ENCODE measurements around the gene NANOS3.
"Not testable (repeated sequence)": the region's sequence is repeated elsewhere in the genome, so short reads cannot be mapped to it uniquely, and the experiment has no call there.

Gene NANOS3

DNA sequence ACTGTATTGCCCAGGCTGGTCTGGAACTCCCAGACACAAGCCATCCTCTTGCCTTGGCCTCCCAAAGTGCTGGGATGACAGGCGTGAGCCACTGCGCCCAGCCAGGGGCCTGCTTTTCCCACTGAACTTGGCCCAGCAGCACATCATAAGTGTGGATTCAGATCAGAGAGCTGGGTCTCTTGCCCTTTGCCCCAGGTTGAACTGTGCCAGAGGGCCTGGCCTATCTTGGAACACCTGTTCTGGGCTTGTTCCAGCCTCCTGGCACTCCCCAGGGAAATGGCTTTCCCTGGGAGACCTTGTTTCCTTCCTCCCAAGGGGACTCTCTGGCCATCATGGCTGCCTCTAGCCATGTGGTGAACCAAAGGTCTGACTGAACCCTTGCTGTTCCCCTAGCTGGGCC lies 32.5 kb downstream of the NANOS3 start:
- Mint-ChIP-seq H3K4me1 (peaks cover 26% of the 10 kb centered on the region), H3K27ac (no peak overlapping the region), H3K27me3 (no peaks in the 10 kb centered on the region), H3K9me3 (peaks cover 0 to 6% of the 10 kb centered on the region in 2 donors), H3K4me3 (no peak overlapping the region)
- ATAC-seq, result no peak
- DNase-seq, result no peak

DNA sequence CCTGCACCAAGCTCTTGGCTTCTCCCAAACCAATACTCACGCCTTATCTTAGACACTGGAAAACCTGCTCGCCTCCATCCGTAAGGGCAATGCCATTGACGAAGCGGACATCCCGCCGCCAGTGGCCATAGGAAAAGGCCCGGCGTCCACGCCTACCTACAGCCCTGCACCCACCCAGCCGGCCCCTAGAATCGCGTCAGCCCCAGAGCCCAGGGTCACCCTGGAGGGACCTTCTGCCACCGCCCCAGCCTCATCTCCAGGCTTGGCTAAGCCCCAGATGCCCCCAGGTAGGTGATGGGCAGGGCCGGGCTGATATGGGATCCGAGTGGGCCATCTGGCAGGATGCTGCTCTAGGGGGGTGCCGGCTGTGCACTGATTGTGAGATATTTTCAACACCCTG lies 36.4 kb downstream of the NANOS3 start:
- no peaks in the 10 kb centered on the region for H3K9me3 Mint-ChIP-seq
- peak overlapping the region in 1 of 2 donors; percentile 59 for H3K27ac Mint-ChIP-seq

DNA sequence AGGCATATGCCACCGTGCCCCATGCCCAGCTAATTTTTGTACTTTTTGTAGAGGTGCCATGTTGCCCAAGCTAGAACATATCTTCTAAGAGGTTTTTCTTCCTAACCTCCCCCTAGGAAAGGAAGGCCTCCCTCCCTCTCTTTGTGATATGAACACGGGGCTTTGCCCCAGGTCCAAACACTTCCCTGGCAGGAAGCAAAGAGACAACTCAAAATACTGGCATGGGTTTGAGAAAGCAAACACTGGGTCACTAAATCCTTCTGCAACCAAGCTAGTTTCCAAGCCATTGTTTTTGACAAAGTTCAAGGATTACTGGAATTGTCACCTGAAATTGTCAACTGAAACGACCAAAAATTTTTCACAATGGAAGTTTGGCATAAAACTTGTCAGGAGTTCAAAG lies 37.8 kb downstream of the NANOS3 start:
- ATAC-seq, result no peak
- Mint-ChIP-seq H3K4me3 (no peak overlapping the region), H3K27ac (peak overlapping the region in 1 of 2 donors; percentile 27), H3K9me3 (no peaks in the 10 kb centered on the region), H3K4me1 (no peaks in the 10 kb centered on the region), H3K27me3 (no peaks in the 10 kb centered on the region)
- DNase-seq, result no peak

More for the DNA sequence above, 36.4 kb downstream of the NANOS3 start:
- ATAC-seq, result no peak
- DNase-seq, result no peak
- Mint-ChIP-seq H3K4me1 (no peaks in the 10 kb centered on the region), H3K27me3 (no peaks in the 10 kb centered on the region), H3K4me3 (no peak overlapping the region)

DNA sequence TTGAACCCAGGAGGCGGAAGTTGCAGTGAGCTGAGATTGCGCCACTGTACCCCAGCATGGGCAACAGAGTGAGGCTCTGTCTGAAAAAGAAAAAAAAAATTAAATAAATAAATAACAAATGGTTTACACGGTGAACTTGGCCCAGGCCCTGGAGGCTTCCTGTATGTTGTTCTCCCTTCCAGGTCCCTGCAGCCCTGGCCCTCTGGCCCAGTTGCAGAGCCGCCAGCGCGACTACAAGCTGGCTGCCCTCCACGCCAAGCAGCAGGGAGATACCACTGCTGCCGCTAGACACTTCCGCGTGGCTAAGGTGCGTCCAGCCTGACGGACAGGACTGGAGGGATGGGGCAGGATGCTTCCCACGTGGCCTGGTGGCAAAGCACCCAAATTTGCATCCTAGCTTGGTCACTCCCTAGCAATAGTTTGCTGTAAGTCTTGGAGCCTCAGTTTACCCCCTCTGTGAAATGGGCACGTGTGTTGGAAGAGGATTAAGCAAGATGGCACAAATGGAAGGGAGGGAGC lies 41.0 kb downstream of the NANOS3 start:
- H3K4me1 Mint-ChIP-seq, result no peaks in the 10 kb centered on the region
- H3K9me3 Mint-ChIP-seq, result no peaks in the 10 kb centered on the region
- no peaks in the 10 kb centered on the region for H3K27me3 Mint-ChIP-seq
- H3K27ac Mint-ChIP-seq, result no peak overlapping the region
- DNase-seq (no peak), ATAC-seq (no peak)
- no peak overlapping the region for H3K4me3 Mint-ChIP-seq

DNA sequence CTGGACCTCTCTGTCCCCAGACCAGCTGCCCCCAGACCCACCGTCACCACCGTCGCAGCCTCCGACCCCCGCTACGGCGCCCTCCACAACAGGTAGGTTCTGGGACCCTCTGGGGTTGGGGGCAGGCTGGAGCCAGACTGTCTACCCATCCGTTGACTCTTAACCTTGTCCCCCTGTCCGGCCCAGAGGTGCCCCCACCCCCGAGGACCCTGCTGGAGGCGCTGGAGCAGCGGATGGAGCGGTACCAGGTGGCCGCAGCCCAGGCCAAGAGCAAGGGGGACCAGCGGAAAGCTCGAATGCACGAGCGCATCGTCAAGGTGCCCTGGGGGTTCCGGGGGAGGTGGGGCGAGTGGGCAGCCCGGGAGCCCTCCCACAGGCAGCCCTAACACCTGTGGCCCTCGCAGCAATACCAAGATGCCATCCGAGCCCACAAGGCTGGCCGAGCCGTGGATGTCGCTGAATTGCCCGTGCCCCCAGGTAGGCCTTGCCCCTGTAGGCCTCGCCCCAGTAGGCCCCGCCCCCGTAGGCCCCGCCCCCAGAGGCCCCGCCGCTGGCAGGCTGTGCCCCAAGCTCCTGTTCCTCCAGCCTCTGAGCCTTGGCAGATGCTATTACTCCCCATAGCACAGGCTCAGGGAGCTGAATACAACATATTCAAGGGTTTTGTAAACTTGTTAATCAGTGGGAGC lies 41.9 kb downstream of the NANOS3 start:
- no peaks in the 10 kb centered on the region for H3K27me3 Mint-ChIP-seq
- no peaks in the 10 kb centered on the region for H3K9me3 Mint-ChIP-seq
- no peaks in the 10 kb centered on the region for H3K4me1 Mint-ChIP-seq
- no peak for DNase-seq
- no peak for ATAC-seq
- H3K4me3 Mint-ChIP-seq, result no peak overlapping the region
- H3K27ac Mint-ChIP-seq, result no peak overlapping the region

DNA sequence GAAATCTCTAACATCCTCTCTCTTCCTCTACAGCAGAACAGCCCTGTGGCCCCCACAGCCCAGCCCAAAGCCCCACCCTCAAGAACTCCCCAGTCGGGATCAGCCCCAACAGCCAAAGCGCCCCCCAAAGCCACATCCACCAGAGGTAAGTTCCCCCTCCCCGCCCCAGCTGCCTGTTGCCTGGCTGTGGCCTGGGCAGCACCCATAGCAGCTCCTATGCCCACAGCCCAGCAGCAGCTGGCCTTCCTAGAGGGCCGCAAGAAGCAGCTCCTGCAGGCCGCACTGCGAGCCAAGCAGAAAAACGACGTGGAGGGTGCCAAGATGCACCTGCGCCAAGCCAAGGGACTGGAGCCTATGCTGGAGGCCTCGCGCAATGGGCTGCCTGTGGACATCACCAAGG lies 43.6 kb downstream of the NANOS3 start:
- DNase-seq (no peak), ATAC-seq (no peak)
- Mint-ChIP-seq H3K27ac (peak overlapping the region in 1 of 2 donors; percentile 12), H3K27me3 (no peaks in the 10 kb centered on the region), H3K9me3 (no peaks in the 10 kb centered on the region), H3K4me1 (no peaks in the 10 kb centered on the region), H3K4me3 (no peak overlapping the region)

DNA sequence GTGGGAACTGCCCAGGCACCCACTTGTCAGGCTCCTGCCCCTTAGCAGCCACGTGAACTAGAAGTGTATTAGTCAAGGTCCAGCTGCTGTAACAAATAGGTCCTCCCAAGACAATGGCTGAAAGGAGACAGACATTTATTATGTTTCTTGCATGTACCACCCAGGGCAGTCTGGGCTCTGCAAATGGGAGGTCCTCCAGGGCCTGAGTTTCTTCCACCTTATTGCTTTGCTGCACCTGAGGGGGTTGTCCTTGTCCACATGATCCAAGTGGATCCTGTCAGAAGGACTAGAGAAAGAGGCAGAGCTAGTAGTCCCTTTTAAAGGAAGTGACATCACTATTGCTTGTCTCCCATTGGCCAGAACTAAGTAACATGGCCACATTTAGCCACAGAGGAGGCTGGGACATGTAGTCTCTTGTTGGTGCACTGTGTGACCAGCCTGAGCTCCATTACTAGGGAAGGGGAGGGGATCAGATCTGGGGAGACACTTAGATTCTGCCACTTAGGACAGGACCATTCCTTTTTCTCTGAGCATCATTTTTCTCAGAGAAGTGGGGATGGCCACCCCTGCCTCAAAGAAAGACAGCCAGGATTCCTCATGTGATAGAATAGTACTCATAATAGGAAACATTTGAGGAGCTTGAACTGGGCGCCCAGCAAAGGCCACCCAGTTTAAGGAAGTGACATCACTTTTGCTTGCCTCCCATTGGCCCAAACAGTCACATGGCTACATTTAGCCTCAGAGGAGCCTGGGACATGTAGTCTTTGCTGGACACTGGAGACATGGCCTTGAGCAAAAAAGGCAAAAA lies 44.2 kb downstream of the NANOS3 start:
- peak; percentile 15 to 34 for DNase-seq
- ATAC-seq, result peak; percentile 90
- Mint-ChIP-seq H3K27me3 (no peaks in the 10 kb centered on the region), H3K4me1 (no peaks in the 10 kb centered on the region), H3K4me3 (no peak overlapping the region), H3K27ac (peak overlapping the region; percentile 5 to 19), H3K9me3 (no peaks in the 10 kb centered on the region)

DNA sequence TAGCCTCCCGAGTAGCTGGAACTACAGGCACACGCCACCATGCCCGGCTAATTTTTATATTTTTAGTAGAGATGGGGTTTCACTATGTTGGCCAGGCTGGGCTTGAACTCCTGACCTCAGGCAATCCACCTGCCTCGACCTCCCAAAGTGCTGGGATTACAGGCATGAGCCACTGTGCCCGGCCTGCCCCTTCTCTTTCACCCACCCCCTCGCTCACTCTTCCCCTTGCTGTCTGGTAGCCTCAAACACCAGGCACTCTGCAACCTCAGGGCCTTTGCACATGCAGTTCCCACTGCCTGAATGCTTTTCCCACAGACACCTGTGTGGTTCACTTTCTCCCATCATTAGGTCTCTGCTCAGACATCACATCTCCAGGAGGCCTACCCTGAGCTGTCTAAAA lies 45.2 kb downstream of the NANOS3 start:
- DNase-seq, ATAC-seq, H3K27ac Mint-ChIP-seq, H3K27me3 Mint-ChIP-seq, H3K9me3 Mint-ChIP-seq, H3K4me3 Mint-ChIP-seq, H3K4me1 Mint-ChIP-seq: not testable (repeated sequence)

DNA sequence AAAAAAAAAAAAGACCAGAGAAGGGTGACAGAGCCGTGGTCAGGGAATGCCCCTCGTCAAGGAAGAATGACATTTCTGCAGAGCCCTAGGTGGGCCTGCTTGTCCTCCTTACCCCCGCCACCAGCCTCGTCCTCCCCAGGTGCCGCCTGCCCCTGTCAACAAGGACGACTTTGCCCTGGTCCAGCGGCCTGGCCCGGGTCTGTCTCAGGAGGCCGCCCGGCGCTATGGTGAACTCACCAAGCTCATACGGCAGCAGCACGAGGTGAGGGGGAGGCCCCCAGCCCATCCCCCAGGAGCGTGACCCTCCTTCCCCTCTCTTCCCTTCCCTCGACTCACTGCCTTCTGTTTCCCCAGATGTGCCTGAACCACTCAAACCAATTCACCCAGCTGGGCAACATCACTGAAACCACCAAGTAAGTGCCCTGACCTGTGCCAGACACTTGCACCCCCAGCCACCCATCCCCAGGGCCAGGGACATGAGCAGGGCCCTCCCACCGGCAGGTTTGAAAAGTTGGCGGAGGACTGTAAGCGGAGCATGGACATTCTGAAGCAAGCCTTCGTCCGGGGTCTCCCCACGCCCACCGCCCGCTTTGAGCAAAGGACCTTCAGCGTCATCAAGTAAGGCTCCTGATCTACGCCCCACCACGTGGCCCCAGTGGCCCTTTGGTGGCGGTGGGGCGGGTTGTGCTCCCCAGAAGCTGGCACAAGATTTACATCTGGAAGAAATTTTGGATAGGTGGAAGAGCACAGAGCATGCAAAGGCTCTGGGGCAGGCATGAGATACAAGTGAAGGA lies 46.5 kb downstream of the NANOS3 start:
- no peak for DNase-seq
- Mint-ChIP-seq H3K27me3 (no peaks in the 10 kb centered on the region), H3K4me1 (no peaks in the 10 kb centered on the region), H3K27ac (no peak overlapping the region), H3K4me3 (no peak overlapping the region), H3K9me3 (no peaks in the 10 kb centered on the region)
- no peak for ATAC-seq

DNA sequence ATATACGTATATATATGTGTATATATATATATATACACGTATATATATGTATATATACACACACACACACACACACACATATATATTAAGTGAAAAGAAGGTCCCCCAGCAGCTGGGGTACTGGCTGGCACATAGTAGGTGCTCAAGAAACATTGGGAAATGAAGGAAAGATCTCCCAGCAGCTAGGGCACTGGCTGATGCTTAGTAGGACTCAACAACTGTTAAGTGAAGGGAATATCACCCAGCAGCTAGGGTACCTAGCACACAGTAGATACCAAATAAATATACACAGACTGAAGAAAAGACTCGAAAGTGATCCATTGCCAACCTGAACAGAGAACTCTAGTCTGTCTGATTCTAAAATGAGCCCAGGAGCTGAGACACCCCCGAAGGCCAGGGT lies 49.1 kb downstream of the NANOS3 start:
- no peak overlapping the region for H3K4me3 Mint-ChIP-seq
- peak overlapping the region in 1 of 2 donors; percentile 69 for H3K27ac Mint-ChIP-seq

DNA sequence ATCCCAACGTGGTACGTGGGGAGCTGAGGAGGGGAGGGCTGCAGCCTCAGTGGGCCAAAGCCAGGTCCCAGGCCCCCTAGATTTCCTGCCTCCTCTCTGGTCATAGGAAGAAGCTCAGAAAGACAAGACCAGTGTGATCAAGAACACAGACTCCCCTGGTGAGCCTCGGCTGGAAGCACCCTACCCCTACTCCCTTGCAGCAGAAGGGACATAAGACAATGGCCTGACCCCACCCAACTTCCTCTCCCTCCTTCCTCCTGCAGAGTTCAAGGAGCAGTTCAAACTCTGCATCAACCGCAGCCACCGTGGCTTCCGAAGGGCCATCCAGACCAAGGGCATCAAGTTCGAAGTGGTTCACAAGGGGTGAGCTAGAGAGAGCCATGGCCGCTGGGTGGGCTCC lies 49.8 kb downstream of the NANOS3 start:
- DNase-seq (no peak), ATAC-seq (no peak)
- Mint-ChIP-seq H3K9me3 (no peaks in the 10 kb centered on the region), H3K4me1 (no peaks in the 10 kb centered on the region), H3K27me3 (no peaks in the 10 kb centered on the region), H3K27ac (no peak overlapping the region), H3K4me3 (no peak overlapping the region)

More for the DNA sequence above, 49.1 kb downstream of the NANOS3 start:
- ATAC-seq (no peak), DNase-seq (no peak)
- Mint-ChIP-seq H3K4me1 (no peaks in the 10 kb centered on the region), H3K9me3 (no peaks in the 10 kb centered on the region), H3K27me3 (no peaks in the 10 kb centered on the region)

DNA sequence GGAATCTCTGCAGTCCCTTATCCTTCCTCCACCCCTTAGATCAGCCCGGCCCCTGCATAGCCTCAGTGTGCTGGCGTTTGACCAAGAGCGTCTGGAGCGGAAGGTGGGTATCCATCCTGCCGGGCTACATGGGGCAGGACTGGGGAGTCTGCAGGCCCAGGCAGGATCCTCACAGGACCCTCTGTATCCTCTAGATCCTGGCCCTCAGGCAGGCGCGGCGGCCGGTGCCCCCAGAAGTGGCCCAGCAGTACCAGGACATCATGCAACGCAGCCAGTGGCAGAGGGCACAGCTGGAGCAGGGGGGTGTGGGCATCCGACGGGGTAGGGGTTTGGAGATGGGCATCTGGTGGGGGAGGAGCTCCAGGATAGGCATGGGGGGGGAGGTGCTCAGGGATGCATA lies 52.4 kb downstream of the NANOS3 start:
- no peak overlapping the region for H3K27ac Mint-ChIP-seq
- H3K4me3 Mint-ChIP-seq, result no peak overlapping the region
- H3K27me3 Mint-ChIP-seq, result no peaks in the 10 kb centered on the region

DNA sequence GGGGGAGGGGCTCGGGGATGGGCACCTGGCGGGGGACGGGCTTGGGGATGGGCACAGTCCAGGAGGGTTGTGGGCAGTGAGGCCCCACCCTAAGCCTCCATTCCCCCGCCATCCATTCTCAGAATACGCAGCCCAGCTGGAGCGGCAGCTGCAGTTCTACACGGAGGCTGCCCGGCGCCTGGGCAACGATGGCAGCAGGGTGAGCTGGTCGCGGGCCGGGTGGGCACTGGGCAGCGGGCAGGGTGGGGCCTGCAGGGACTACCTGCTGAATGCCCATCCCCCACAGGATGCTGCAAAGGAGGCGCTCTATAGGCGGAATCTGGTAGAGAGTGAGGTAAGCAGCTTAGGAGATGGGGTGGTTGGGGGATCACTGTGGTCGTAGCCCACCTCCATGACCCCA lies 53.0 kb downstream of the NANOS3 start:
- ATAC-seq (no peak), DNase-seq (no peak)
- H3K9me3 Mint-ChIP-seq, result no peaks in the 10 kb centered on the region
- peaks cover 9% of the 10 kb centered on the region for H3K4me1 Mint-ChIP-seq
- no peak overlapping the region for H3K4me3 Mint-ChIP-seq
- H3K27me3 Mint-ChIP-seq, result no peaks in the 10 kb centered on the region
- no peak overlapping the region for H3K27ac Mint-ChIP-seq

More for the DNA sequence above, 52.4 kb downstream of the NANOS3 start:
- DNase-seq, result no peak
- no peaks in the 10 kb centered on the region for H3K9me3 Mint-ChIP-seq
- no peak for ATAC-seq
- peaks cover 9% of the 10 kb centered on the region for H3K4me1 Mint-ChIP-seq
